GM21360 (cell line): ENCODE measurements around the gene DPH2.

ENCODE experiments used
- ATAC-seq: cut with Tn5 transposase; IDR thresholded peaks from one replicate; pipeline ENCODE4 v1.9.1; 2021; ENCODE audit warnings: mild to moderate bottlenecking, moderate library complexity; ENCODE audit not compliant: unreplicated experiment

The DPH2 gene

DNA sequence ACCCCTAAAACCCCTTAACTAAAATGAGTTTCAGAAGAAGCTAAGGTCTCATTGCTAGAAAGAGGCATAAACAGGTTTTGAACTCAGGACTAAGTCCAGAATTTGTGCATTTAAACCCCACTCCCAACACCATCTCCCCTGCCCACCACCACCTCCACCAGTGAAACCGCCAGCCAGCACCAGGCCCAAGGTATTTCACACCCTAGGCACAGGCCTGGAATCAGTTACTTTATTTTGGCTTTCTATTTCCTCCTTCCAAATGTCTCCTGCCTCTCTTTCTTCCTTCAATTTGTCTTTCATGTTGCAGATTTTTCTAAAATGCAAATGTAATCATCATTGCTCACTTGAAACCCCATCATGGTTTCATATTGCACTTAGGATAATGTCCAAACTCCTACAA lies 24.9 kb upstream of the DPH2 start:
- no peak for ATAC-seq

DNA sequence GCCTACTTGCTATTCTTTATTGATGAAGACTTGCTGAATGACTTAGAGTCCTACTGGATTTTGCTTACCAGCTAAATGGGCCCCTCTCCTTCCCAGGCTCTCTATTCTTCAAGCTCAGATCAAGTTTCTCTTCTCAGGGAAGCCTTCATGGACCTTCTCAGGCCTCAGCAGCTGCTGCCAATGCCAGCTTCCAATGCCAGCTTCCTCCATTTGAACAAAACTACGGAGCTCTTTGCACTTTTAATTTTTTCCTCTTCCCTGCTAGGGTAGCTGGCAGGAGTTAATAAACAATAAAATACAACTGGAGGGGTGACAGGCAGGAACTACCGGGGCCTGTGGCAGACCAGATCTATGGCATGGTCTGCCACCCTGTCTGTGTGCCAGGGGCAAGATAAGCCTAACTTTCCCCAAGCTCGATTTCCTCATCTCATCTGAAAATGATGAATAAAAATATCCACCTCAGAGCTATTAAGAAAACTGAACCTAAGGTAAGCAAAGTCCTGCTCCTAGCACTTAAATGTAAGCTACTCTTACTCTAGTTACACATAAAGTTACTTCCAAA lies 24.1 kb upstream of the DPH2 start:
- no peak for ATAC-seq

DNA sequence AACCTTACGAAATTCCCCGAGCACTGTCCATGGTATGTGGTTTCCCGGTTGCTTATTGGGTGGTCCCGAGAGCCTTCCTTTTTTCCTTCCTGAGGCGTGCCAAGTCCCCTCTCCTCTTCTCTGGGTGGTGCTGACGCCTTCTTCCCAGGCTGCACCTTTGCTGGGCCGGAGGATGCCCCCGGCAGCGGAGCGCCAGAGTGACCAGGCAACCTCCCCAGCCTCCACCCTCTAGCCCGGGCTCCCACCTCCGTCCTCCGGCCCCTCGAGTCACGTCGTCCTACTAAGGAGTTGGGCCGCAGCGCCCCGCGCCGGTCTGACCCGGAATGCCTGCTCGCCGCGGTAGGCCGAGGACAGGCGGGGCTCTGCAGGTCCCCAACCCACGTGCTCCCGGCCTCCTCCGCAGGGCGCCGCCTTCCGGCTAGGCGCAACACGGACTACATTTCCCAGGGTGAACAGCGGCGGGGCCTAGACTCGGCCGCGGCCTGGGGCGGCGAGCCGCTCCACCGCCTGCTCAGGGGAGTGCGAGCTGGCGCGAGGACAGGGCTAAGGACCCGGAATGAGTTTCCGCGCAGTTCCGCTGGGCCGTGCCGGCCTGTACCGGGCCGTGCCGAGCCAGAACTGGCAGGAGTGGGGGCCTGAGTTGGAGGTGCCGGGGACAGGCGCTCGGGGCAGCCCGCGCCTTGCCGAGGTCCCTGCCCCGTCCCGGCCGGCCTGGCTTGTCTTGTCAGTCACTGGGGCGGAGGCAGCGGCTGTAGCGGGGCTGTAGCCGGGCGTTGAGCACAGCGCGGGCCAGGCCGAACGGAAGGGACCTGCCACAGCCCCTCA lies 23.4 kb upstream of the DPH2 start, which contains the start of gene IPO13:
TSS of gene IPO13 (plus strand) at position 715 of the 825 bp plus-strand sequence. CDS start 651 bp downstream, outside the sequence.
- peak; percentile 94 for ATAC-seq

DNA sequence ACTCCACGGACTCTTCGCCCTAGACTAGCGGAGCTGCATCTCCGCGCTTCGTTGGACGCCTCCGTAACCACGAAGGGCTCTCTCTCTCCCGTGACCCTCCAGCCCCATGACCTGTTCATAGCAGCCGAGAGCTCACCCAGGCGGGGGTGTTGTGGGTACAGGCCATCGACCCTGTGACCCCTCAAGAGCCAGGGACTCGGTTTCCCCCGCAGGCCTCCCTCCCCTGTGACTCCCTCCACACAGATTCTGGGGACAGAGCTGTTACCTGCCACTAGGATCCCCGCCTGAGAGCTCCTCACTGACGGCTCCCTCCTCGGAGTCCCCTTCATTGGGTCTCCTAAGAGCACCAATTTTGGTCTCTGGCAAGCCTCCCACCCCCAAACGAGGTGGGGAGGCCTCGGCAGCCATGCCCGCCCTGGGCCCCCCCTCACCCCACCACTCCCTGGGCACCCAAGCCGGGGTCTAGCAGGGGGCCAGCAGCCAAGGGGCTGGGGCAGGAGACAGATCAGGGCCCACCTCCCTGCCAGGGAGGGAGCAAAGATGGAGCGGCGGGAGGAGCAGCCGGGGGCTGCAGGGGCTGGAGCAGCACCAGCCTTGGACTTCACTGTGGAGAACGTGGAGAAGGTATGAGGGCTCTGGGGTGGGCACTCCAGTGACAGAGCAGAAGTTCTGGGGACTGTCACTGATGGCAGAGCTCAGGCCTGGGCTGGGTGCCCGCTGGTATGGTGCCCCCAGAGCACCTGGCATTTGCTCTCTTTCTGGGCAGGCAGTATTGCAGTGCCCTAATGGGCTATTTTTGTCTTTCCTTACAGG lies 22.5 kb upstream of the DPH2 start:
- ATAC-seq, result peak; percentile 21

DNA sequence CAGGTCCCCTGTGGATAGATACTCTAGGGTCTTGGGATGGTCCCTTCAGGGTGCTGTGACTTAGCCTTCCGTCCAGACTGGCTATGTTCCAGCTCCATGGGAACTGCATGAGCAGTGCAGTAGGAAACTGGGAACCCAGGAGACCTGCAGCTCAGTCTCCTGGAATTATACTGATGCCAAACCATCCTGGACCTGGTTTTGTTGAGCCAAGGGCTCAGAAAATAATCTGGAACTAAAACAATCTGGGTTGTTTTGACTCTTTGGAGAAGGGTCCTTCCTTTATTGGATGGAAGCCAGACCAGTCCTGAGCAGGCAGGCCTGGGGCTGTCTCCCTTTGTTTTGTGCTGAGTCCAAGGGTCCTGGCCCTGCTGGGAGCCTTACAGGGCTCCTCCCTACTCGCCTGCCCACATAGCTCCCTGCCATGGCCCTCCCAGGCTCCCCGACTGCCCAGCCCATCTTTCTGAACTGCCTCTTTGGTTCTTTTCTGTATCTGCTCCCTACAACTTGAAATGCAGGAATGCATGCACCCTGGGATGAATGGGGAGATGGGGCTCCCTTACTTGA lies 21.9 kb upstream of the DPH2 start:
- ATAC-seq, result no peak

DNA sequence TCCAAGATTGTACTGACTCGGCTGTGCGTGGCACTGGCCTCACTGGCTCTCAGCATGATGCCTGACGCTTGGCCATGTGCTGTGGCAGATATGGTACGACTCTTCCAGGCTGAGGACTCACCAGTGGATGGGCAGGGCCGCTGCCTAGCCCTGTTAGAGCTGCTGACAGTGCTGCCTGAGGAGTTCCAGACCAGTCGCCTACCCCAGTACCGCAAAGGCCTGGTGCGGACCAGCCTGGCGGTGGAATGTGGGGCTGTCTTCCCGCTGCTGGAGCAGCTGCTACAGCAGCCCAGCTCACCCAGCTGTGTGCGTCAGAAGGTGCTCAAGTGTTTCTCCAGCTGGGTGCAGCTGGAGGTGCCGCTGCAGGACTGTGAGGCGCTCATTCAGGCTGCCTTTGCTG lies 20.1 kb upstream of the DPH2 start:
- no peak for ATAC-seq

DNA sequence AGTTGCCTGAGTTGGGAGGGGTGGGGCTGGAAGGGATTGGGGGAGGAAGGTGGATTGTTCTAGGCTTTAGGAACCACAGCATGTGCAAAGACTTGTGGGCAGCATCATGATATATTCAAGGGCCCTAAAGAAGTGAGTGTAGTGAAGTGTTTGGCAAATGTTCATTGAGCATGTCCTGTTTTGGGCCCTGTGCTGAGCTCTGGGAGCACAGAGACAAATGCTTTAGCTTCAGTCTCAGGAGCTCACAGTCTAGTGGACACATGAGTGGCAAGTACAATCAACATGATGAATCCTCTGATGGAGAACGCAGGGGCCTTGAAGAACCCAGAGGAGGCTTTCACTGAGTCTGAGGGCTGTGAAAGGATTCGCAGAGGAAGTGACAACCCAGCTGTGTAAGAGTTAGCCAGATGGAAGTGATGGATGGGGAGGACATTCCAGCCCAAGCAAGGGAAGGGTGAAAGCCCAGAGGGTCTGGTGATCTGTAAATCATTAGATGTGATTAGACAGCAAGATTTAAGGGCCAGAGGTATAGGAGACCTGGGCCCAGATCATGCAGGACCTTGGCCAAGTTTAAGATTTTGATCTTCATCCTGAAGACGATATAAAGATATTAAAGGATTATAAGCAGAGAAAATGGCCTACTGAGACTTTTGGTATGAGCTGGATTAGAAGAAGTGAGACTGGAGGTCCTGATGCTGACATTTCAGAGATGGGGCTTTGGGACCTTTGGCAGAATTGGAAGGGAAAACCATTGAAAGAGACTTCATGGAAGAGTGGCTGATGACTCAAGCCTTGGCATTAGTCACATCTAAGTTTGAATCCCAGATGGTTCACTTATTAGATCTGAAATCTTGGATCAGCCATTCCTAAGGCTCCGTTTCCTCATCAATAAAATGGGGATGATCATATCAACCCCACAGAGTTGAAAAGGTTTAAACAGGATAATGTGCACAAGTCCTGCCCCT lies 18.5 kb upstream of the DPH2 start:
- no peak for ATAC-seq

DNA sequence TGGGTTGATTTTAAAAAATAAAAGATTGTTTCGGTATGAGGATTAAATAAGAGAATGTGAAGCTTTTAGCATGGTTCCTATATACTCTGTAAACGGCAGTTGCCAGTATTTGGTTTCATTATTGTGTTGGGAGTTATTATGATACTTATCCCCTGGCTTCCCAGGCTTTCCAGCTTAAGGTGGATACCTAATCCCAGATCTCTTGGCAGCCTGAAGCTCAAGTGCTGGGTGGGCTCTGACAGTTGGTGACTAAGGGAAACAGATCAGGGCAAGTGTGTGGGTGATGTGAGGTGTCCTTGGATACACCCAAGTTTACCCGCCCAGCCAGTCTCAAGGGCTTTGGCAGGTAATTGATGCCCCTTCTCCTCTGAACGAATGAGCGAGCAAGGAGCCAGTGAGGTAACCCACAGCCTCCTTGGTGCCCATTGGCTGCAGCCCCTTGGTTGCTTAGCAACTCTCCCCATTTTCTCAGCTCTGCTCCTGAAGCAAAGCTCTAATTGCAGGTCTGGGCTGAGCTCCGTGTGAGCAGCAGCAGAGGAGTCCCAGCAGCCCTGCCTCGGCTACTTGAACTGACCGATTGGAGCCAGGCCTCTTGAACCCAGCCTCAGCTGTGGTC lies 17.0 kb upstream of the DPH2 start:
- no peak for ATAC-seq

DNA sequence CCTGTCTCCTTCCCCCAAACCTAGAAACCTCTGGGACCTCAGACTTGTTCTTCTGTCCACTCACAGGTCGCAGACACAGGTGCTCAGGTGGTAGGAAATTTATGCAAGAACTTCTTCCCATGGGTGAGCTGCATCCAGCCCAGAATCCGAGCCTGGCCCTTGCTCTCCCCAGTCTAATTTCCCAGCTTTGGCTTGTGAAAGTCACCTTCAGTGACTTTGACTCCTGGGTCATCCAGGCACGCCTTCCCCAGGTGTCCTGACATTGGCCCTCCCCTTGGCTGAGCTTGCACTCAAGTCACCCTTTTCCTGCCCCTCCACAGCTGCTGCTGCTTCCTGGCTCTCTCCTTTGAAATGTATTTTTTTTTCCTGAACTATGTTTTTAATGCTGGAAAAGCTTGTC lies 16.4 kb upstream of the DPH2 start:
- no peak for ATAC-seq

DNA sequence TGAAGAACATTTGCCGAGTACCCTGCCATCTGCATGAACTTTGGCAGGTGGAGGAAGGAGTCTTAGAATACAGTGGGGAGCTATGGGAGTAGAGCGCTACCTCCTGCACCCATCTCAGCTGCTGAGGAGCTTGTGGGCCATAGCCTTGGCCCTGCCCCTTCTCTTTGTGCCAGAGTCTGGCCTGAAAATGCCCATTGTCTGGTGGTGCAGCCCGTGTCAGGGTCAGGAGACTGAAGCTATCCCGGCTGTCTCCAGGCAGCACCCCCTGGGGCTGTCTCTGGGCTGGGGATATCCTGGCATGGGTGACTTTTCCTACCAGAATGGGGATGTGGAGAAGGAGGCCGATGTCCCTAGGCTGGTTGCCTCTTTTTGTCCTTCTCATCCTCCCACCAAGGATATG lies 15.8 kb upstream of the DPH2 start:
- ATAC-seq, result no peak

DNA sequence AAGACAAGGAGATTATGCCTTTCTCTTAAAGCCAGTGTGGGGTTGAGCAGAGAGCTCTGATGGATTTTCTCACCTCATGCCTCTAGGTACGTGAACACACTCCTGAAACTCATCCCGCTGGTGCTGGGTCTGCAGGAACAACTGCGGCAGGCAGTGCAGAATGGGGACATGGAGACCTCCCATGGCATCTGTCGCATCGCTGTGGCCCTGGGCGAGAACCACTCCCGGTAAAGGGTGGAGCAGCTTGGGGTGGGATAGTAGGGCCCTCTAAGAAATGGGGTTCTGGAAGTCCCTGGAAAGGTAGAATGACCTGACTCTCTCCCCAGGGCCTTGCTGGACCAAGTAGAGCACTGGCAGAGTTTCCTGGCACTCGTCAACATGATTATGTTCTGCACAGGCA lies 13.6 kb upstream of the DPH2 start:
- no peak for ATAC-seq

DNA sequence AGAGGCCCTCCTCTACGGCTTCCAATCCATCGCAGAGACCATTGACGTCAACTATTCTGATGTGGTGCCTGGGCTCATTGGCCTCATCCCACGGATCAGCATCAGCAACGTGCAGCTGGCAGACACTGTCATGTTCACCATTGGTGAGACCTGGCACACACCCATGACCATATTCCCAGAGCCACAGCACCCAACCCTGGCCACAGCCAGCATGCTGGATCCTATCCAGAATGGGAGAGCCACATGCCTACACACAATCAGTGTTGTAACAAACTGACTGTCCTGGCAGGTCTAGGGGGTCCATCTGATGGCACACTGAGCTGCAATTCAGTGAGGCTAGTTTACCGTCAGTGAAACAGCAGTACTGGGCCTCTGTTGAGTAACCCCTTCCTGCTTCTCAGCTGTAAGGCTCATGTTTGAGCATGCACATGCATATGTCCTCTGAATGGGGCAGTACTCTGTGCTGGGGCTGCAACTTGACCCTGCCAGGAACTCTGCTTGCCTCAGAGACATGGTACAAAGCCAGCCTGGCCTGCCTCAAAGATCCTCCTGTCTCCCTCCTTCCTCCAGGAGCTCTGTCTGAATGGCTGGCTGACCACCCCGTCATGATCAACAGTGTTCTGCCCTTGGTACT lies 12.3 kb upstream of the DPH2 start:
- ATAC-seq, result no peak

DNA sequence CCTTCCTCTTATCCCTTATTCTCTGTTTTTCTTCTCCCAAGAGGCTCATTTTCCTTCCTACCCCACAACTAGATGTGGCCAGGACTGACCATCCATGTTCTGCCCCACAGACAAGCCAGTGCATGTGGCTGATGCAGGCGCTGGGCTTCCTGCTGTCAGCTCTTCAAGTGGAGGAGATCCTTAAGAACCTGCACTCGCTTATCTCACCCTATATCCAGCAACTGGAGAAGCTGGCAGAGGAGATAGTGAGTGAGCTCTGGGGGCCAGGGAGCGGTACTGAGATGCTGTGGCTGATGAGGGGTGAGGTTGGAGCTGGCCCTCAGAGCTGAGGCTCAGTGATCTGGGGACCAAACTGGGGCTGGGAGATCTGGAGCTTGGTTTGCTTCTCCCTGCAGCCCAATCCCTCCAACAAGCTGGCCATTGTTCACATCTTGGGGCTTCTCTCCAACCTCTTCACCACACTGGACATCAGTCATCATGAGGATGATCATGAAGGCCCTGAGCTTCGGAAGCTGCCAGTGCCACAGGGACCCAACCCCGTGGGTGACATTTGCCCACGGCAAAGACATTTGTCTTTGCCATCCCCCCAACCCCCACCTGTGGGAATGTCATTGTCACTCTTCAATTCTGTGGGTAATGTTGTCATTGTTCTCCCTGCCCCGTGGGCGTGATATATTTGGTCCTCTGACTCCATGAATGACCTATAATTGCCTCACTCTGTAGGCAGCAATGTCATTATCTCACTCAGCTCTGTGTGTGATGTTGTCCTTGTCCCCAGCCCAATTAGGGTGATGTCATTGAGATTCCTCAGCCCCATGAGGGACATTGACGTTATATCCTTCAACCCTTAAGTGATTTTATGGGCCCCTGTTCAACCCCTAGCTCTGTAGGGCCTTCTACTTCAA lies 11.2 kb upstream of the DPH2 start:
- no peak for ATAC-seq

DNA sequence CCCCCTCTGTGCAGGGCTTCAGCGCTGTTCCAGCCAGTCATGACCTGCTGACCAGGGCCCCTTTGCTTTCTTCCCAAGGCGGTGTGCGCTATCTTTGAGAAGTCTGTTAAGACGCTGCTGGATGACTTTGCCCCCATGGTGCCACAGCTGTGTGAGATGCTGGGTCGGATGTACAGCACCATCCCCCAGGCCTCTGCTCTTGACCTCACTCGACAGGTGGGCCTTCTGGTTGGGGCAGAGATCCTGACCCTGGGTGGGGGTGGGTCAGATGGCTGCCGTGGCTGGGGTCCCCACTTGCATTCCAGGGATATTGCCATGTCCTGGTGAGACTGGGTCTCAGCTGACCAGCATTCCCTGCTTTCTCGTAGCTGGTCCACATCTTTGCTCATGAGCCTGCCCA lies 9.0 kb upstream of the DPH2 start:
- ATAC-seq, result no peak

DNA sequence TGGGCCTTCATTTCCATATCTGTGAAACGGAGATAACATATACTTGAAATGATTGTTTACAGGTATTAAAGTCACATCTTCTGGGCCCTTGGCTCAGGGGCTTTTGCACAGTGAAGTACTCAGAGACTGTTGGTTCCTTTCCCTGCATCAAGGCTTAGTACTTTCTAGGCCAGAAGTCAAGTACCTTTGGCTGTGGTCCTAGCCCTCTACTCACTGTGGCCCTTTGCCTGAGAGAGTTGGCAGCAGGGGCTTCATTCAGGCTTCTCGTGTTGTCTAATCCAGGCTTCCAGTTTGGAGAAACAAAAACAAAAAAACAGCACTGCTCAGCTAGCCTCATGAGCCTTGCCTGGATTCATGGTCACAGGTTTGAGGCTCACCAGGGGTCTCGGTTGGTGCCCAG lies 8.1 kb upstream of the DPH2 start:
- ATAC-seq, result no peak

DNA sequence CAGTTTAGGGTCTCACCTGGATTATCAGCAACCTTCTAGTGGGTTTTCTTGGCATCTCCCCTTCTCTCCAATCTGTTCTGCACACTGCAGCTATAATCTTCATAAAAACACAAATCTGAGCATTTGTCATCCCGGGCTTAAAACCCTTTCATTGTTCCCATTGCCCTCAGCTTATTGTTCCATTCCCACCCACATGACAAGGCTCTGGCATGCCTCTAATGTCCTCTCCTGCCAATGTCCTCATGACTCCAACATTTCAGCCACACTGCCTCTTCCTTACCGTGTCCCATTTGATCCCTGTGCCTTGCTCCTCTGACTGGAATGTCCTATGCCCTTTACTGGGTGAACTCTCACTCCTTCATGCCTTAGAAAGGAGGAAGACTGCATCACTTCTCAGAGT lies 7.5 kb upstream of the DPH2 start:
- ATAC-seq, result no peak

DNA sequence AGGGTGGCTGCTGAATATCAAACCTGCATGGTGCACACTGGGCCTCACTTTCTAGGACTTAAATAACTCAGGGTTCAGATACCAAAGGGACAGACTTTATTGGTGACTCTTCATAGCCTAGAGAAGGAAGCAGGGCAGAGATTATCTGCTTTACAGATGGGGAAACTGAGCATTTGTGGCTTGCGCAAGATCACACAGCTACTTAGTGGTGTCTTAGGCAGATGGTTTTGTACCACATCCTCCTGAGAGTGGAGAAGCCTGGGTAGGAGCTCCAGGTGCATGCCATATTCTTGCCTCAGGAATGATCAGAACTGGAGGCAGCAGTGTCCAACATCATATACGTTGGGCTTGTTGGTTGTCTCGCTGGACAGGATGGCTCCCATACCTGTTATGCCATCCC lies 6.8 kb upstream of the DPH2 start:
- no peak for ATAC-seq

DNA sequence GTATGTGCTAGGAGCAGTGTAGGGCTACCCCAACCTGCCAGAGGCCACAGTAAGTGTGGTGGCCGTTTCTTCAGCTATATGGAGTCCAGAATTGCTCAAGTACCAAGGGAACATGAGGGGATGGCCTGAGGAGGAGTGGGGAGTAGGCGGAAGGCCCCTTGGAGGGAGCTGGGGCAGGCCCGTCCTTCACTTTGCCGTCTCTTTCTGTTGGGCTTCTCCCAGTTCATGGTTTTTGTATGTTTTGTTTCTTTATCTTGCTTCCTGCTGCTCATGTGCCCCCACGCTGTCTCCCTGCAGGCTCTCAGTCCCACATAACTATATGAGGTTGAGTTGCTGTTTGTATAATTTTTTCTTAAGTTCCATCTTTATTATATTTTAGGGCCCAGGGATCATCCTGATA lies 5.9 kb upstream of the DPH2 start:
- no peak for ATAC-seq
